A549 (cell line): ENCODE results near the gene SMG9. TPM values are rescaled to one million over a fixed set of nuclear protein-coding genes. Genes with fewer than 3 reads are reported as not detected.
A peak's percentile ranks its signal among the peaks of the same experiment; 100 is the strongest.

Source experiments
- ATAC-seq, 2 experiments: fragments of 200-7000 bp in 1 of 2; fragments of >200 bp in 1 of 2; cut with Nextera tagmentation in 1 of 2; cut with Tn5 transposase in 1 of 2; 3 replicates each; pipeline versions ENCODE4 v1.8.0 to v1.9.1; 2018 to 2020; ENCODE audit warnings: mild to moderate bottlenecking in 1 of 2, moderate library complexity in 1 of 2
- CTCF ChIA-PET: fragments of 300-600 bp; sonication (Branson Sonifier 250); formaldehyde crosslinking; extraction: SDS; loops from one replicate; lab custom pipeline; 2021; ENCODE audit warnings: antibody characterized with exemption, inconsistent platforms; lab: Yijun Ruan, JAX
- POLR2A ChIA-PET: fragments of 350-600 bp; formaldehyde crosslinking; extraction: SDS; loops from one replicate; lab custom pipeline; 2021; ENCODE audit warnings: antibody characterized with exemption, inconsistent platforms; lab: Yijun Ruan, JAX
- DNase-seq, 2 experiments: peaks; one replicate each; pipeline versions ENCODE4 v3.0.0 to v3.0.0-alpha.2; 2011 to 2016; ENCODE audit warnings: low read depth in 1 of 2, low spot score in 1 of 2
- FAIRE-seq: peaks from 2 replicates; lab custom pipeline; 2011; peaks lifted over from hg19 to GRCh38; lab: Jason Lieb, UNC
- H3K27ac ChIP-seq, 2 experiments: fragments of >200 bp; sonication (Bioruptor Twin); formaldehyde crosslinking; 3 replicates each; pipeline ENCODE4 v1.5.1; 2016 to 2017
- H3K4me1 ChIP-seq: fragments of >200 bp; sonication (Bioruptor Twin); formaldehyde crosslinking; 3 replicates; pipeline ENCODE4 v1.6.1; 2016
- H3K4me2 ChIP-seq: fragments of >200 bp; sonication (Bioruptor Twin); formaldehyde crosslinking; 3 replicates; pipeline ENCODE4 v1.6.1; 2016
- H3K4me3 ChIP-seq: fragments of >200 bp; sonication (Bioruptor Twin); formaldehyde crosslinking; 3 replicates; pipeline ENCODE4 v1.5.1; 2016
- H3K9me3 ChIP-seq: fragments of >200 bp; sonication (Bioruptor Twin); formaldehyde crosslinking; 3 replicates; pipeline ENCODE4 v1.6.1; 2016
- CBX8 ChIP-seq: fragments of 200-600 bp; sonication (generic); IDR thresholded peaks from 2 replicates; pipeline ENCODE4 v1.6.1; 2016
- CHD2 ChIP-seq: fragments of 150-350 bp; IDR thresholded peaks from 2 replicates; pipeline ENCODE4 v1.6.1; 2014; ENCODE audit warnings: low read length; ENCODE audit not compliant: partially characterized antibody
- EHMT2 ChIP-seq: fragments of 200-600 bp; sonication (generic); IDR thresholded peaks from 2 replicates; pipeline ENCODE4 v1.6.1; 2016; ENCODE audit warnings: antibody characterized with exemption, low read depth, mild to moderate bottlenecking, moderate library complexity
- FOSL2 ChIP-seq, 2 experiments: fragments of 450-650 bp in 1 of 2; fragments of >200 bp in 1 of 2; sonication (Bioruptor Twin) in 1 of 2; formaldehyde crosslinking; IDR thresholded peaks; 2 replicates each; pipeline versions ENCODE4 v1.5.0 to v1.6.1; 2016 to 2020; ENCODE audit warnings: mild to moderate bottlenecking in 1 of 2, moderate library complexity in 1 of 2
- FOXS1 ChIP-seq: fragments of 250-450 bp; sonication (Bioruptor Pico); IDR thresholded peaks from 2 replicates; pipeline ENCODE4 v1.5.0; 2020; ENCODE audit warnings: mild to moderate bottlenecking, moderate library complexity
- HEYL ChIP-seq: fragments of 250-450 bp; sonication (Bioruptor Pico); IDR thresholded peaks from 2 replicates; pipeline ENCODE4 v1.8.0; 2021; ENCODE audit warnings: mild to moderate bottlenecking, moderate library complexity
- HOXB5 ChIP-seq: fragments of 250-450 bp; sonication (Bioruptor Pico); IDR thresholded peaks from 2 replicates; pipeline ENCODE4 v1.5.0; 2020; ENCODE audit warnings: mild to moderate bottlenecking, moderate library complexity
- JUNB ChIP-seq: fragments of >200 bp; sonication (Bioruptor Twin); formaldehyde crosslinking; IDR thresholded peaks from 2 replicates; pipeline ENCODE4 v1.6.1; 2016
- KDM1A ChIP-seq: fragments of 200-600 bp; sonication (generic); IDR thresholded peaks from 2 replicates; pipeline ENCODE4 v1.6.1; 2016; ENCODE audit warnings: low read depth, mild to moderate bottlenecking
- MAZ ChIP-seq: fragments of 150-350 bp; IDR thresholded peaks from 2 replicates; pipeline ENCODE4 v1.6.1; 2014; ENCODE audit warnings: antibody characterized with exemption, low read depth, low read length, borderline replicate concordance
- MYC ChIP-seq: IDR thresholded peaks from 2 replicates; pipeline ENCODE4 v1.6.1; 2012; ENCODE audit warnings: mild to moderate bottlenecking, inconsistent platforms, low read length, improper control_type of control experiment, borderline replicate concordance
- NFE2L2 ChIP-seq: fragments of 150-350 bp; conservative IDR thresholded peaks from 2 replicates; pipeline ENCODE4 v1.6.1; 2014; ENCODE audit warnings: low read length
- NPAS2 ChIP-seq: fragments of 250-450 bp; sonication (Bioruptor Pico); IDR thresholded peaks from 2 replicates; pipeline ENCODE4 v1.8.0; 2022; ENCODE audit warnings: mild to moderate bottlenecking, moderate library complexity, borderline replicate concordance
- REST ChIP-seq: fragments of 200-600 bp; sonication (generic); IDR thresholded peaks from 2 replicates; pipeline ENCODE4 v1.6.1; 2016; ENCODE audit warnings: antibody characterized with exemption, mild to moderate bottlenecking, moderate library complexity
- SMC3 ChIP-seq: fragments of >200 bp; sonication (Bioruptor Twin); formaldehyde crosslinking; IDR thresholded peaks from 3 replicates; pipeline ENCODE4 v1.6.1; 2018; ENCODE audit warnings: inconsistent platforms
- SREBF2 ChIP-seq: fragments of 450-650 bp; IDR thresholded peaks from 2 replicates; pipeline ENCODE4 v1.6.1; 2014; ENCODE audit warnings: mild to moderate bottlenecking, moderate library complexity
- ZC3H11A ChIP-seq: fragments of 450-650 bp; IDR thresholded peaks from 2 replicates; pipeline ENCODE4 v1.6.1; 2014; ENCODE audit warnings: antibody characterized with exemption, mild to moderate bottlenecking
- ZFP36 ChIP-seq: fragments of 450-650 bp; IDR thresholded peaks from 2 replicates; pipeline ENCODE4 v1.6.1; 2014; ENCODE audit warnings: borderline replicate concordance; ENCODE audit not compliant: partially characterized antibody
- ZNF302 ChIP-seq: fragments of 250-450 bp; sonication (Bioruptor Pico); IDR thresholded peaks from 2 replicates; pipeline ENCODE4 v1.9.0; 2021; ENCODE audit warnings: inconsistent platforms, mild to moderate bottlenecking, moderate library complexity
- ZSCAN20 ChIP-seq: fragments of 250-450 bp; sonication (Bioruptor Pico); IDR thresholded peaks from 2 replicates; pipeline ENCODE4 v1.8.0; 2022; ENCODE audit warnings: mild to moderate bottlenecking, moderate library complexity
- WGBS: methylation state at CpG from one replicate; pipeline ENCODE4 v1.1.6; 2017; ENCODE audit errors: missing lambda C conversion rate; 5-methylcytosine and 5-hydroxymethylcytosine counted together
- polyA plus RNA-seq, 4 experiments: library from polyadenylated mRNA; depleted of rRNA in 3 of 4; stranded (reverse); fragments of >200 nt; fragmentation: RNase III in 1 of 4; extraction: RNeasy Plus Mini Kit Qiagen cat#74134 plus additional on column Dnase treatment in 1 of 4; gene quantifications; 2 replicates in 3 of 4; 3 replicates in 1 of 4; pipeline ENCODE4 v1.2.3, GENCODE V29; 2011 to 2017
- TF ChIP-seq, protein P1 (sequence below): IDR thresholded peaks from 2 replicates; pipeline ENCODE4 v1.6.1; 2012
- TF ChIP-seq, protein P2 (sequence below): fragments of 250-450 bp; sonication (Bioruptor Pico); IDR thresholded peaks from 2 replicates; pipeline ENCODE4 v1.5.0; 2020; ENCODE audit warnings: low read depth, mild to moderate bottlenecking, moderate library complexity
- TF ChIP-seq, protein P3 (sequence below): fragments of 250-450 bp; sonication (Bioruptor Pico); IDR thresholded peaks from 2 replicates; pipeline ENCODE4 v1.5.0; 2021; ENCODE audit warnings: mild to moderate bottlenecking, moderate library complexity, borderline replicate concordance
- TF ChIP-seq, protein P4 (sequence below): IDR thresholded peaks from 2 replicates; pipeline ENCODE4 v1.6.1; 2012; ENCODE audit warnings: low read depth, borderline replicate concordance

SMG9 gene
- polyA plus RNA-seq, 2 of the 4 experiments (the other 2 are of a cell fraction), result 14.2 to 44.2 TPM

DNA sequence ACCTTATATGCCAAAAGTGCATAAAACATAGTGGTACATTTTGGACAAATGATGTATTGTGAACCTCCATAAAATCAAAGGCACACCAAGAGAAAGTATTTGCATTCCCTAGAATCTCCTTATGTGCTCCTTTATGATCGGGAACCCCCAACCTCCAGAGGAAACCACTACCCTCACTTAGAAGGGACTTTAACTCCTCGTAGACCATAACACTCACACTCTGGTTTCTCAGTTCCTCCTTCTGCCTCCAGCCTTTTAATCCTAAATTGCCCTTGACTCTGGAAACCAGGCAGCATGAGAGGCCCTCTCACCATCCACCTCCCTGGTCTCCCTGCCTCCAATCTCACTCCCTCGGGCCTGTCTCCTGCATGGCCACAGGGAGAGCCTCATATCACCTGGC, 35.8 kb upstream of the SMG9 start:
- no peak overlapping the region for H3K27ac ChIP-seq
- ATAC-seq (peak in 1 of 2 experiments; percentile 35; a peak in 2 of 6 replicates), FAIRE-seq (no peak), DNase-seq (no peak)
- H3K9me3 ChIP-seq, result peaks cover 3% of the 10 kb centered on the region; the same call in 1 of the 3 replicates
- TF ChIP-seq, protein P1, sequence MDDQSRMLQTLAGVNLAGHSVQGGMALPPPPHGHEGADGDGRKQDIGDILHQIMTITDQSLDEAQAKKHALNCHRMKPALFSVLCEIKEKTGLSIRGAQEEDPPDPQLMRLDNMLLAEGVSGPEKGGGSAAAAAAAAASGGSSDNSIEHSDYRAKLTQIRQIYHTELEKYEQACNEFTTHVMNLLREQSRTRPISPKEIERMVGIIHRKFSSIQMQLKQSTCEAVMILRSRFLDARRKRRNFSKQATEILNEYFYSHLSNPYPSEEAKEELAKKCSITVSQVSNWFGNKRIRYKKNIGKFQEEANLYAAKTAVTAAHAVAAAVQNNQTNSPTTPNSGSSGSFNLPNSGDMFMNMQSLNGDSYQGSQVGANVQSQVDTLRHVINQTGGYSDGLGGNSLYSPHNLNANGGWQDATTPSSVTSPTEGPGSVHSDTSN, result no peak
- TF ChIP-seq, protein P2, sequence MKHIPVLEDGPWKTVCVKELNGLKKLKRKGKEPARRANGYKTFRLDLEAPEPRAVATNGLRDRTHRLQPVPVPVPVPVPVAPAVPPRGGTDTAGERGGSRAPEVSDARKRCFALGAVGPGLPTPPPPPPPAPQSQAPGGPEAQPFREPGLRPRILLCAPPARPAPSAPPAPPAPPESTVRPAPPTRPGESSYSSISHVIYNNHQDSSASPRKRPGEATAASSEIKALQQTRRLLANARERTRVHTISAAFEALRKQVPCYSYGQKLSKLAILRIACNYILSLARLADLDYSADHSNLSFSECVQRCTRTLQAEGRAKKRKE (CRISPR knock-in tag), result no peak
- no peak for TF ChIP-seq KDM1A
- no peak for TF ChIP-seq ZNF302 (CRISPR knock-in tag)
- no peak for TF ChIP-seq EHMT2
- 15% methylated on average over 3 of the region's 3 CpGs for WGBS
- H3K4me1 ChIP-seq, result no peaks in the 10 kb centered on the region
- CTCF ChIA-PET, result interaction anchor here (0.9 to 24.0 kb wide), 5 partner anchors 17 to 271 kb away, joined by 4 to 565 read pairs (median 4); partner anchors contain the start of gene SMG9
- no peak overlapping the region for H3K4me2 ChIP-seq
- POLR2A ChIA-PET, result interaction anchor here (0.9 kb wide), 1 partner anchor 35 kb away, joined by 4 read pairs; the partner anchor contains the start of gene SMG9
- H3K4me3 ChIP-seq, result no peak overlapping the region

DNA sequence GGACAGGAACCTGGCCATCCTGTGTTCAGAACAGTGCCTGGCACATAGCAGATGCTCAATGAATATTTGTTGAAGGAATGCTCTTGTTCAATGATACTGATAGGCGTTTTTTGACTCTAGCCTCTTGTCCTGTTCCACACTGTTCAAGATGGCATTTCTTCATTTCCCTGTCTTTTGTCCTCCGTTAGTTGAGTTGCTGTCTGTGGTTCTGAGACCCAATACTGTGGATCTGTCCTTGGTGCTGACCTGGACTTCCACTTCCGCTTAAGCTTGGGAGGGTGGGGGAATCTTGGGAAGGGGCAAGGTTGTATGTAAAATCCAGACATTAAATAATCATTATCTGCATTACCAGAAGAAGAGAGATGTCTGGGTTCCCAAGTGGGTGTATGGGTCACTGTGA, 34.3 kb upstream of the SMG9 start:
- H3K9me3 ChIP-seq, result no peaks in the 10 kb centered on the region
- H3K4me1 ChIP-seq, result peaks cover 12% of the 10 kb centered on the region
- peak in 1 of 2 experiments; percentile 42 for DNase-seq
- peak; percentile 45; the same call in 1 of the 2 replicates for TF ChIP-seq HOXB5 (CRISPR knock-in tag)
- TF ChIP-seq EHMT2, result peak; percentile 68
- TF ChIP-seq CBX8, result no peak
- peak; percentile 93 for TF ChIP-seq REST
- peak; percentile 46; the same call in 1 of the 2 replicates for TF ChIP-seq ZSCAN20 (CRISPR knock-in tag)
- ChIA-PET CTCF (interaction anchor here (1.8 to 24.0 kb wide), 3 partner anchors 21 to 44 kb away, joined by 5 to 565 read pairs (median 103); partner anchors contain the start of gene SMG9), POLR2A (no interaction called here)
- no peak overlapping the region for H3K4me3 ChIP-seq
- no peak for ATAC-seq
- FAIRE-seq, result peak; percentile 39
- H3K27ac ChIP-seq, result no peak overlapping the region
- H3K4me2 ChIP-seq, result no peak overlapping the region
- 16% methylated on average over 3 of the region's 3 CpGs for WGBS

- WGBS, result 32% methylated on average over 1 of the region's 1 CpG
- no peak overlapping the region for H3K4me3 ChIP-seq
- peaks cover 35% of the 10 kb centered on the region for H3K4me1 ChIP-seq
- no peak for ATAC-seq
- no peaks in the 10 kb centered on the region for H3K9me3 ChIP-seq
- TF ChIP-seq NFE2L2 (no peak), HOXB5 (CRISPR knock-in tag) (no peak), MAZ (no peak), ZFP36 (no peak), FOSL2 (IDR thresholded peaks at IDR 0.05) (no peak), FOSL2 (CRISPR knock-in tag; IDR thresholded peaks at IDR 0.05) (no peak), HEYL (CRISPR knock-in tag) (no peak), ZC3H11A (no peak), NPAS2 (CRISPR knock-in tag) (no peak), JUNB (no peak), ZNF302 (CRISPR knock-in tag) (no peak), SMC3 (no peak), SREBF2 (no peak), MYC (no peak), FOXS1 (CRISPR knock-in tag) (no peak), CHD2 (no peak)
- TF ChIP-seq, protein P2 (CRISPR knock-in tag), result no peak
- TF ChIP-seq, protein P3, sequence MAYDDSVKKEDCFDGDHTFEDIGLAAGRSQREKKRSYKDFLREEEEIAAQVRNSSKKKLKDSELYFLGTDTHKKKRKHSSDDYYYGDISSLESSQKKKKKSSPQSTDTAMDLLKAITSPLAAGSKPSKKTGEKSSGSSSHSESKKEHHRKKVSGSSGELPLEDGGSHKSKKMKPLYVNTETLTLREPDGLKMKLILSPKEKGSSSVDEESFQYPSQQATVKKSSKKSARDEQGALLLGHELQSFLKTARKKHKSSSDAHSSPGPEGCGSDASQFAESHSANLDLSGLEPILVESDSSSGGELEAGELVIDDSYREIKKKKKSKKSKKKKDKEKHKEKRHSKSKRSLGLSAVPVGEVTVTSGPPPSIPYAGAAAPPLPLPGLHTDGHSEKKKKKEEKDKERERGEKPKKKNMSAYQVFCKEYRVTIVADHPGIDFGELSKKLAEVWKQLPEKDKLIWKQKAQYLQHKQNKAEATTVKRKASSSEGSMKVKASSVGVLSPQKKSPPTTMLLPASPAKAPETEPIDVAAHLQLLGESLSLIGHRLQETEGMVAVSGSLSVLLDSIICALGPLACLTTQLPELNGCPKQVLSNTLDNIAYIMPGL (CRISPR knock-in tag), result no peak
- TF ChIP-seq, protein P4, sequence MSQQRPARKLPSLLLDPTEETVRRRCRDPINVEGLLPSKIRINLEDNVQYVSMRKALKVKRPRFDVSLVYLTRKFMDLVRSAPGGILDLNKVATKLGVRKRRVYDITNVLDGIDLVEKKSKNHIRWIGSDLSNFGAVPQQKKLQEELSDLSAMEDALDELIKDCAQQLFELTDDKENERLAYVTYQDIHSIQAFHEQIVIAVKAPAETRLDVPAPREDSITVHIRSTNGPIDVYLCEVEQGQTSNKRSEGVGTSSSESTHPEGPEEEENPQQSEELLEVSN, result no peak
- ChIA-PET POLR2A (no interaction called here), CTCF (interaction anchor here (0.6 to 24.0 kb wide), 8 partner anchors 9 to 821 kb away, joined by 3 to 565 read pairs (median 5); partner anchors contain the start of gene SMG9)
- no peak overlapping the region for H3K4me2 ChIP-seq
- FAIRE-seq, result no peak
- H3K27ac ChIP-seq, result no peak overlapping the region; a peak in 1 of 6 replicates
- no peak for DNase-seq
These were observed 31.9 kb upstream of the SMG9 start for GRCh38 chr19:43786665-43787064.
